Mucosa of rectum (tissue), 2 donors: ENCODE measurements around the gene RAD50.
"Not testable (repeated sequence)": the region's sequence is repeated elsewhere in the genome, so short reads cannot be mapped to it uniquely, and the experiment has no call there.

Source experiments
- H3K27ac ChIP-seq, 2 donors: one replicate each; pipeline ENCODE4 v1.7.0; 2013; ENCODE audit warnings: inconsistent platforms in 2 of 2, low read depth in 2 of 2, low read length in 2 of 2
- H3K27me3 ChIP-seq, 2 donors: one replicate each; pipeline ENCODE4 v1.7.0; 2013; ENCODE audit warnings: low read length in 2 of 2; ENCODE audit not compliant: control insufficient read depth in 2 of 2, insufficient read depth in 2 of 2
- H3K36me3 ChIP-seq, 2 donors: one replicate each; pipeline ENCODE4 v1.7.0; 2013; ENCODE audit warnings: low read length in 2 of 2; ENCODE audit not compliant: control insufficient read depth in 2 of 2, insufficient read depth in 2 of 2
- H3K4me1 ChIP-seq, 2 donors: one replicate each; pipeline ENCODE4 v1.7.0; 2013; ENCODE audit warnings: low read length in 2 of 2, mild to moderate bottlenecking in 1 of 2; ENCODE audit not compliant: control insufficient read depth in 2 of 2, insufficient read depth in 2 of 2
- H3K4me3 ChIP-seq, 2 donors: one replicate each; pipeline ENCODE4 v1.7.0; 2013; ENCODE audit warnings: low read length in 2 of 2
- H3K9ac ChIP-seq, 2 donors: one replicate each; pipeline ENCODE4 v1.7.0; 2013; ENCODE audit warnings: low read length in 2 of 2, low read depth in 1 of 2, mild to moderate bottlenecking in 1 of 2
- H3K9me3 ChIP-seq, 2 donors: one replicate each; pipeline ENCODE4 v1.7.0; 2013; ENCODE audit warnings: low read length in 2 of 2; ENCODE audit not compliant: control insufficient read depth in 2 of 2
- donor health status: healthy.
- donor health status: Normal muscosa, but diverticular disease.

Gene RAD50

DNA sequence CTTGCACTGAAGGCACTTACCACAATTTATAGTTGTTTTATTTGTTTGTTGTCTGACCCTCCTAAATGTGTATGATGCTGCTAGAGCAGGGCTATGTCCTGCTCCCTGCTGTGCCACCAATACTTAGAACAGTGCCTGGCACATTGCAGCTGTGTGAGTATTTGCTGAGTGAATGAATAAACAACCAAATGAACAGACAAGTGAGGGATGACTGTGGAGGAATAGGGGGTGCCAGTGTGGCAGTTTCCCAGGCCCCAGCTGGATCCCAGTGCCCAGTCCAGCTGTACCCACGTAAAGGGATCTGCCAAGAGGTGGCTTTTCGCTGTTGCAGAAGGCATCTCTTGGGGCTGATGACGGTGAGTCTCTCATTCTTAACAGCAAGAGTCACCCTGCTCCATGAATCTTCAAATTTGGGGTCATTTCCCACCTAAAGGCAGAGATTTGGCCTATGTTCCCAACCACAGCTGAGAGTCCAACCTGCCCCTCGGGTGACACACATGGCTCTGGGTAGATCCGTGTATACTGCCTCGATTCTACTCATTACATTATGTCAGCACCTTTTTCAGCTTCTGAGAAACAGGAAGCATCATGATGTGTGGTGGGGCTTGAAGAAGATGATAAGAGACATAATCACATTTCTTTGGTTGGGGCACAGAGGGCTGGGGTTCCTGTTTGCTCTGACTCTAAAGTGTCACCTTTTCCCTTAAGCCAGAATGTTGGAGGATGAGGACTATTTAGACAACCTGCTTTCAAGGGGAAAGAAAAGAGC lies 27.7 kb upstream of the RAD50 start:
- Histone ChIP-seq H3K36me3 (no peaks in the 10 kb centered on the region), H3K9ac (no peak overlapping the region), H3K27ac (no peak overlapping the region), H3K9me3 (no peaks in the 10 kb centered on the region), H3K4me1 (peaks cover 0 to 5% of the 10 kb centered on the region in 2 donors), H3K4me3 (no peak overlapping the region), H3K27me3 (no peaks in the 10 kb centered on the region)

DNA sequence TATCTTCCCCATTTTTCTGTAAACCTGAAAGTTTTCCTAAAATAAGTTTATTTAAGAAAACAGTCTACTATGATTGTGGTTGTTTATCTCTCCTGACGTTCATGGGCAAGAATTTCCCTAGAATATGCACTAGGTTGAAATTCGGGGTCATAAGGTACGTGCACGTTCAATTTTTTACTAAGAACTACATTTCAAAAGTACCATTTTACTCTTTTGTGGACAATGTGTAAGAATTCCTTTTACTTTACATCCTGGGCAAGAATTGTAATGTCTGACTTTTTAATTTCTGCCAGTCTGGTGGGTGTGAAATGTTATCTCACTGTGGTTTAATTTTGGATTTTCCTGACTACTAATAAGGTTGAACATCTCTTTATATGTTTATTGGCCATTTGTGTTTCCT lies 25.8 kb upstream of the RAD50 start:
- Histone ChIP-seq H3K27ac (no peak overlapping the region), H3K4me1 (peaks cover 0 to 5% of the 10 kb centered on the region in 2 donors), H3K4me3 (no peak overlapping the region)

DNA sequence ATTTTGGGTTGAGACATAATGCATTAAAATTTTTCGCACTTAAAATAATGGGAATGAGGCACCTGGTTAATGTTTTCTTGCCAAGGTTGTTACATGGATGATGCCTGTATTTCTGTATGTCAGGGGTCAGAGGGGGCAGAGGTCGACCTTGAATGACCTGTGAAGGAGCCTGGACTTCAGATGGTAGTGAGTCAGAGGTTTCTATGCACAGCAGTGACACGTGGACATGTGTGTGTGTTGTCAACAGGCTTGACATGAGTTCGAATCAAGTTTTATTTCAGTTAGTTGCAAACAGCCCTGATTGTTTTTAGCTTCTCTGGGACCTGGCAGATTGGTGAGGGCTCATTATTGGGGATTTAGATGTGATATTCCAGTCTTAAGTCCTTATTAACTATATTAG lies 17.1 kb upstream of the RAD50 start:
- no peak overlapping the region for H3K27ac ChIP-seq
- no peaks in the 10 kb centered on the region for H3K36me3 ChIP-seq
- H3K4me1 ChIP-seq, result no peaks in the 10 kb centered on the region
- H3K27me3 ChIP-seq, result no peaks in the 10 kb centered on the region
- H3K9ac ChIP-seq, result no peak overlapping the region
- no peaks in the 10 kb centered on the region for H3K9me3 ChIP-seq
- no peak overlapping the region for H3K4me3 ChIP-seq

More for the DNA sequence above, 25.8 kb upstream of the RAD50 start:
- H3K9me3 ChIP-seq, result no peaks in the 10 kb centered on the region
- no peak overlapping the region for H3K9ac ChIP-seq
- no peaks in the 10 kb centered on the region for H3K27me3 ChIP-seq
- H3K36me3 ChIP-seq, result no peaks in the 10 kb centered on the region

DNA sequence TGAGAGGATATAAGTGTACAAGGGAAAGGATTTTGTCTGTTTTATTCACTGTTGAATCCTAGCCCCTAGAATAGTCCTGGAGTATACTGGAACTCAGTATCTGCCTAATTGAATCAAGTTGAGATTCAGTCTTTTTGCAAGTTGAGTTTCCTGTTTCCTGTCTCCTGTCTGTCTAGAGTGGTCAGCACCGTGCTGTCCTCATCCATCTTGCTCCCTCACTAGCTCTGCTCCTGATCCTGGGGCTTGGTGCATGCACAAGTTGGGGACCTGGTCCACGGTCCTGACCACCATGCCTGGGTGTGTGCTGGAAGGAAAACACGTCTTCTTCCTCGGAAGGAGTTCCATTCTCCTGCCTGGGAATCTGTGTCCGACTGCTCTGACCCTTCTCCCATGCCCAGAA lies 16.6 kb upstream of the RAD50 start:
- H3K9ac ChIP-seq, result no peak overlapping the region
- no peak overlapping the region for H3K27ac ChIP-seq
- H3K27me3 ChIP-seq, result no peaks in the 10 kb centered on the region
- no peaks in the 10 kb centered on the region for H3K36me3 ChIP-seq
- H3K4me1 ChIP-seq, result no peaks in the 10 kb centered on the region
- no peaks in the 10 kb centered on the region for H3K9me3 ChIP-seq
- H3K4me3 ChIP-seq, result no peak overlapping the region

DNA sequence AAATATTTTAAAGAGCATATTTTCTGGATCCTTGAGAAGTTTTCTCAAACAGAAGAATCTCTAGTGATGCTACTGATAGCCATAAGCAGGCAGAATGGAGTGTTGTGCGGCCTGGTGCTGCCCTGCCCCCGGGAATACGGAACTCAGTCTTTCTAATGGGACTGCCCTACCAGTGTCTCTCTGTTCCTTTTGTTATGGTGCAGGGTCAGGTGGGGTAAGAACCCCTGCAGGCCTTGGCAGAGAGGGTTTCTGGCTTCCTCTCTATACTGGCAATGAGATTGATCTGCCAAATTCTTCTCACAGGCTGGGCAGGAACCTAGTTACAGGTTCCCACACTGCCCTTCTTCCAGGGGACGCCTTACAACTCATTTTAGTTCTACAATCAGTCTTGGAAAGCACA lies 16.0 kb upstream of the RAD50 start:
- Histone ChIP-seq H3K4me1 (no peaks in the 10 kb centered on the region), H3K36me3 (no peaks in the 10 kb centered on the region), H3K4me3 (no peak overlapping the region), H3K27me3 (no peaks in the 10 kb centered on the region), H3K27ac (no peak overlapping the region), H3K9me3 (no peaks in the 10 kb centered on the region), H3K9ac (no peak overlapping the region)

DNA sequence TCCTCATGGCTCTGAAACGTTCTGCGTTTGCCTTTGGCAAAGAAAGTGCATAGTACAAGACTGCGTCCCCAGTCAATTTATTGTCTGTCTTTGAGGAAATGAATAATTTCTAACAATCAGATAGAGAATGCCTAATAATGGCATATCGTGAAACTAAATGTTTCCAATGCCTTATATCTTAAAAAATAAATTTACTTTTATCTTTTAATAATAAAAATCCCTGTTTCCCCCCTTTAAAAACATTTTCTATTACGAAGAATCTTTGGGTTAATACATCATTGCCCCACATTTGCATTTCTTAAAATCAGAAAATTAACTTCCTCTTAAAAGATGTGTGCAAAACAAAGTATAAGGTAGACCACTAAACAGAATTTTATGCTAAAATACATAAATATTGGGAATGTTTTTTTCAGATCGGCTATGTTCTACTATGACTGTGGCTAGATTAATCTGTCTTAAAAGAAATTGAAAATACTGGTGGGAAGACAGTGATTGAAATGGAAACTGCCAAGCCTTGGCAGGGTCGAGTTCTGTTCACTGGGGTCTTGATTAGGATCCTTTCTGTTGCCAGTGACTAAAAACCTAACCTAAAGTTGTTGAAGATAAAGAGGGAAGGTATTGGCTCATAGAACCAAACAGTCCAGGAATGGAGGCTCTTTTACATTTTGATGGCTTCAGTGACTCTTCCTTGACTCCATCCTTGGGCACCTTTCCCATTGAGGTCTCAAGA lies 13.1 kb upstream of the RAD50 start, which contains the start of gene IL5:
IL5 (minus strand) TSS at position 51 of the 730 bp plus-strand sequence; CDS start at position 7, 44 bp downstream.
- no peaks in the 10 kb centered on the region for H3K36me3 ChIP-seq
- H3K9ac ChIP-seq, result no peak within 1 kb of the TSS
- H3K27me3 ChIP-seq, result no peaks in the 10 kb centered on the region
- H3K9me3 ChIP-seq, result no peaks in the 10 kb centered on the region
- no peak within 1 kb of the TSS for H3K27ac ChIP-seq
- H3K4me3 ChIP-seq, result no peak within 1 kb of the TSS
- no peaks in the 10 kb centered on the region for H3K4me1 ChIP-seq

DNA sequence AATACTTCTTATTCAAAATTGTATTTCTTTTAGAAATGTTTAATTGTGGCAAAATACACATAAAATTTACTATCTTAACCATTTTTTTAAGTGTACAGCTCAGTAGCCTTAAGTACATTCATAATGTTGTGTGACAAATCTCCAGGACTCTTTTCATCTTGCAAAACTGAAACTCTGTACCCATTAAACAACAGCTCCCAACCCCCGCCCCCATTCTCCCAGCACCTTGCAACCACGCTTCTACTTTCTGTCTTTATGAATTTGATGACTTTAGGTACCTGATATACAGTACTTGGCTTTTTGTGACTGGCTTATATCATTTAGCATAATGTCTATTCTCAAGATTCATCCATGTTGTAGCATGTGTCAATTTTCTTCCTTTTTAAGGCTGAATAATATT lies 10.7 kb upstream of the RAD50 start:
- H3K9me3 ChIP-seq, result no peaks in the 10 kb centered on the region
- H3K4me1 ChIP-seq, result no peaks in the 10 kb centered on the region
- no peak overlapping the region for H3K27ac ChIP-seq
- no peak overlapping the region for H3K4me3 ChIP-seq
- H3K36me3 ChIP-seq, result no peaks in the 10 kb centered on the region
- H3K9ac ChIP-seq, result no peak overlapping the region
- no peaks in the 10 kb centered on the region for H3K27me3 ChIP-seq

DNA sequence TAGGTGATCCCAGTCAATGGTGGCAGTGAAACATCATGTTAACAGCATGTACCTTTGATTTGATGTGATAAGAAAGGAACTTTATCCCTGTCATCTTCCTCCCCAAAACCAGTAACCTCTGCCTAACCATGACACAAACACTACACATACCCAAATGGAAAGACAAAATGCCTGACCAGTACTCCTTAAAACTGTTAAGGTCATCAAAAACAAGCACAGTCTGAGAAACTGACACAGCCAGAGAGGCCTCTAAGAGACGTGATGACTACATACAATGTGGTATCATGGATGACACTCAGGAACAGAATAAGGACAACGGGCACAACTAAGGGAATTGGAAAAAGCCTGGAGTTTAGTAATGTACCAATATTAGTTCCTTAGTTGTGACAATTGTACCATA lies 9.5 kb upstream of the RAD50 start:
- Histone ChIP-seq H3K9me3 (no peaks in the 10 kb centered on the region), H3K36me3 (no peaks in the 10 kb centered on the region), H3K27ac (no peak overlapping the region), H3K9ac (no peak overlapping the region), H3K4me1 (no peaks in the 10 kb centered on the region), H3K27me3 (no peaks in the 10 kb centered on the region), H3K4me3 (no peak overlapping the region)

DNA sequence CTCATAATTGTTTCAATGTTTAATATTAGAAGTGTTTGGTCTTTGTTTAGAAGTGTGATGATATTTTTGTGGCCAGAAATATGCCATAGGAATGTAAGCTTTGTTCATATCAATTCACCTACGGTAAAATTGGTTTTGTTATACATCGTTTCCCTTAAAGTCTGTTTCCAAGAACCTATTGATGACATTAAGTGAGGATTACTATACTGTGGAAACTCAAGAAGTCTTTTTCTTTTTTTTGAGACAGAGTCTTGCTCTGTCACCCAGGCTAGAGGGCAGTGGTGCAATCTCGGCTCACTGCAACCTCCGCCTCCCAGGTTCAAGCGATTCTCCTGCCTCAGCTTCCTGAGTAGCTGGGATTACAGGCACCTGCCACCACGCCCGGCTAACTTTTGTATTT lies 7.9 kb upstream of the RAD50 start:
- not testable (repeated sequence) for H3K4me3 ChIP-seq, H3K36me3 ChIP-seq, H3K4me1 ChIP-seq

DNA sequence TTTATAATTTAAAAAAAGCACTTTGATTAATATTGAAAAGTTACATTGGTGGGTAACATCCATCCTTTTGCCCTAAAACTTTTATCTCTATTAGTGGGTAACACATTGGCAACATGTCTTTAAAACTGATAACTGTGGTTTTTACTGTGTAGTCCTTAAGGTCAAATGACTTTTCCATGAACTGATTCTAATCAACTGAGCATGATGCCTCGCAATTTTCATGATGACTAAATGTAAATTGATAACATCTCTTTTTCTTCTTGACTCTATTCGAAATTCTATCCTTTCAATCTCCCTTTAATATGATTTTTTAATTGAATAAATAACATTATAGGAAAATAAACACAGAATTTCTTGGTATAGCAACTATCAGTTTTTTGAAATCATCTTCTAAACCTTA lies 7.2 kb upstream of the RAD50 start:
- Histone ChIP-seq H3K4me3 (no peak overlapping the region), H3K36me3 (no peaks in the 10 kb centered on the region), H3K9ac (no peak overlapping the region)

More for the DNA sequence above, 7.9 kb upstream of the RAD50 start:
- not testable (repeated sequence) for H3K27me3 ChIP-seq, H3K9ac ChIP-seq, H3K9me3 ChIP-seq, H3K27ac ChIP-seq

More for the DNA sequence above, 7.2 kb upstream of the RAD50 start:
- Histone ChIP-seq H3K27me3 (no peaks in the 10 kb centered on the region), H3K27ac (no peak overlapping the region), H3K9me3 (no peaks in the 10 kb centered on the region), H3K4me1 (no peaks in the 10 kb centered on the region)
